ENCODE results near the gene HCFC1R1. TPM values are rescaled to one million over a fixed set of nuclear protein-coding genes. Genes with fewer than 3 reads are reported as not detected.
A peak's percentile ranks its signal among the peaks of the same experiment; 100 is the strongest.

The HCFC1R1 gene
- polyA plus RNA-seq, 1 experiment, result 51.6 TPM

GRCh38 chr16:3023415-3023668 lies 400 bp downstream of the HCFC1R1 start:
- Histone ChIP-seq H3K9me3 (ENCODE audit: control insufficient read depth, insufficient read depth, low read length) (no peaks in the 10 kb centered on the region; the same call in 1 of the 2 replicates), H3K4me3 (ENCODE audit: low read depth, low read length) (peak overlapping the region; percentile 94), H3K27ac (ENCODE audit: low read depth, low read length) (peak overlapping the region; percentile 99), H3K27me3 (ENCODE audit: control insufficient read depth, insufficient read depth, low read length) (no peaks in the 10 kb centered on the region)
- ChIA-PET POLR2A (interaction anchor here (0.5 to 1.3 kb wide), 4 partner anchors 19 to 1644 kb away, joined by 3 to 5 read pairs (median 4); no protein-coding TSS in a partner anchor), CTCF (interaction anchor here (1.1 to 1.8 kb wide), 2 partner anchors 8 to 36 kb away, joined by 3 to 15 read pairs; no protein-coding TSS in a partner anchor)
- TF ChIP-seq CTCF (IDR thresholded peaks at IDR 0.05; ENCODE audit: low read depth, low read length), result no peak
- DNase-seq (ENCODE audit: low read depth, low spot score), result no peak

GRCh38 chr16:3022684-3023414 lies 893 bp downstream of the HCFC1R1 start:
- Histone ChIP-seq H3K27ac (ENCODE audit: low read depth, low read length) (peak overlapping the region; percentile 99), H3K4me3 (ENCODE audit: low read depth, low read length) (peak overlapping the region; percentile 94), H3K27me3 (ENCODE audit: control insufficient read depth, insufficient read depth, low read length) (no peaks in the 10 kb centered on the region), H3K9me3 (ENCODE audit: control insufficient read depth, insufficient read depth, low read length) (no peaks in the 10 kb centered on the region; the same call in 1 of the 2 replicates)
- CTCF ChIA-PET, result interaction anchor here (0.6 to 1.8 kb wide), 3 partner anchors 9 to 37 kb away, joined by 3 to 15 read pairs (median 6); no protein-coding TSS in a partner anchor
- POLR2A ChIA-PET, result interaction anchor here (0.6 to 3.8 kb wide), 9 partner anchors 8 to 1714 kb away, joined by 3 to 30 read pairs (median 4); partner anchors contain the start of gene CLDN9
- no peak for TF ChIP-seq CTCF (IDR thresholded peaks at IDR 0.05; ENCODE audit: low read depth, low read length)
- no peak for DNase-seq (ENCODE audit: low read depth, low spot score)

GRCh38 chr16:3022208-3022683 lies 1.5 kb downstream of the HCFC1R1 start:
- peak overlapping the region; percentile 94 for H3K4me3 ChIP-seq (ENCODE audit: low read depth, low read length)
- ChIA-PET CTCF (interaction anchor here (0.6 to 1.8 kb wide), 3 partner anchors 9 to 37 kb away, joined by 3 to 15 read pairs (median 6); no protein-coding TSS in a partner anchor), POLR2A (interaction anchor here (0.6 to 3.8 kb wide), 8 partner anchors 9 to 1713 kb away, joined by 3 to 30 read pairs (median 4); partner anchors contain the start of gene CLDN9)
- no peaks in the 10 kb centered on the region; the same call in 1 of the 2 replicates for H3K9me3 ChIP-seq (ENCODE audit: control insufficient read depth, insufficient read depth, low read length)
- DNase-seq (ENCODE audit: low read depth, low spot score), result peak; percentile 92
- H3K27ac ChIP-seq (ENCODE audit: low read depth, low read length), result peak overlapping the region; percentile 99
- peaks cover 3% of the 10 kb centered on the region for H3K27me3 ChIP-seq (ENCODE audit: control insufficient read depth, insufficient read depth, low read length)
- TF ChIP-seq CTCF (IDR thresholded peaks at IDR 0.05; ENCODE audit: low read depth, low read length), result no peak

- H3K9me3 ChIP-seq (ENCODE audit: control insufficient read depth, insufficient read depth, low read length), result no peaks in the 10 kb centered on the region; the same call in 1 of the 2 replicates
- TF ChIP-seq CTCF (IDR thresholded peaks at IDR 0.05; ENCODE audit: low read depth, low read length), result peak; percentile 52
- ChIA-PET CTCF (interaction anchor here (3.1 kb wide), 1 partner anchor 10 kb away, joined by 13 read pairs; no protein-coding TSS in a partner anchor), POLR2A (interaction anchor here (0.7 to 3.8 kb wide), 12 partner anchors 9 to 136 kb away, joined by 3 to 30 read pairs (median 4); partner anchors contain the start of genes CLDN9 and PKMYT1)
- peaks cover 5% of the 10 kb centered on the region for H3K27me3 ChIP-seq (ENCODE audit: control insufficient read depth, insufficient read depth, low read length)
- H3K4me3 ChIP-seq (ENCODE audit: low read depth, low read length), result peak overlapping the region; percentile 94
- DNase-seq (ENCODE audit: low read depth, low spot score), result peak; percentile 80
- H3K27ac ChIP-seq (ENCODE audit: low read depth, low read length), result peak overlapping the region; percentile 99
Observed at GRCh38 chr16:3021449-3022207, 2.1 kb downstream of the HCFC1R1 start.
